Breast epithelium (tissue), 3 donors: ENCODE data around the gene PKD2L1.

Source experiments
- POLR2A ChIP-seq: fragments of 450-650 bp; IDR thresholded peaks from one replicate; pipeline ENCODE4 v1.6.1; 2016; ENCODE audit warnings: antibody characterized with exemption, mild to moderate bottlenecking, moderate library complexity
- TF ChIP-seq, protein P1 (sequence below), 3 donors: fragments of 450-650 bp; IDR thresholded peaks; one replicate each; pipeline ENCODE4 v1.5.1; 2016 to 2017; ENCODE audit warnings: antibody characterized with exemption in 3 of 3, mild to moderate bottlenecking in 3 of 3, moderate library complexity in 3 of 3

DNA sequence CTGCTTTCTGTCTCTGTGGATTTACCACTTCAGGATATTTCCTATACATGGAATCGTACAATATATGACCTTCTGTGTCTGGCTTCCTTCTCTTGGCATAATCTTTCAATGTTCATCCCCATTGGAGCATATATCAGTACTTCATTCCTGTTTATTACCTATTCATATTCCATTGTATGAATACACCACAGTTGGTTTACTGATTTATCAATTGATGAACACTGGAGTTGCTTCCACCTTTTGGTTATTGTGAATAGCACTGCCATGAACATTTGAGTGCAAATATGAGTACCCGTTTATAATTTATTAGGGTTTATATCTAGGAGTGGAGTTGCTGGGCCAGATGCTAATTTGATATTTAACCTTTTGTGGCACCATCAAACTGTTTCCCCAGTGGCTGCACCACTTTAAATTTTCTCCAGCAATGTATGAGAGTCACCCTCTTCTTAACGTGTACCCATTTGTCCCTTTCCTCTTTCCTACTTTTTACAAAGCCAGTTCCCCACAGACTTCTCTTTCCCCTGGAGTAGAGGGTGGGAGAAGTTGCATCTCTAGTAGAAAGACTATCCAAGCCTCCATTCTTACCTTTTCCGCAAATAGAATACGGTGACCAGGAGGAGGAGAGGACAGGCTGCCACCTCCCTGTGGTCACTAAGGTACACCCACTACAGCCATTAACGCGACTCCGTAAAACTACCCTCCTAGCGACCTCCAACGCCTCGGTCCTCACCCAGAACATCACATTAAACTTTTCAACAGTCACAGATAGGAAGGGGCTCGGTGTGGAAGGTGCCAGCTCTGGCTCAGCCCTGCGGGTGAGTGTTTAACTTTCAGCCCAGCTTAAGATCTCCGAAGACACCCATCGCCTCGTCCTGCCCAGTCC lies 42.6 kb upstream of the PKD2L1 start:
- TF ChIP-seq, protein P1, sequence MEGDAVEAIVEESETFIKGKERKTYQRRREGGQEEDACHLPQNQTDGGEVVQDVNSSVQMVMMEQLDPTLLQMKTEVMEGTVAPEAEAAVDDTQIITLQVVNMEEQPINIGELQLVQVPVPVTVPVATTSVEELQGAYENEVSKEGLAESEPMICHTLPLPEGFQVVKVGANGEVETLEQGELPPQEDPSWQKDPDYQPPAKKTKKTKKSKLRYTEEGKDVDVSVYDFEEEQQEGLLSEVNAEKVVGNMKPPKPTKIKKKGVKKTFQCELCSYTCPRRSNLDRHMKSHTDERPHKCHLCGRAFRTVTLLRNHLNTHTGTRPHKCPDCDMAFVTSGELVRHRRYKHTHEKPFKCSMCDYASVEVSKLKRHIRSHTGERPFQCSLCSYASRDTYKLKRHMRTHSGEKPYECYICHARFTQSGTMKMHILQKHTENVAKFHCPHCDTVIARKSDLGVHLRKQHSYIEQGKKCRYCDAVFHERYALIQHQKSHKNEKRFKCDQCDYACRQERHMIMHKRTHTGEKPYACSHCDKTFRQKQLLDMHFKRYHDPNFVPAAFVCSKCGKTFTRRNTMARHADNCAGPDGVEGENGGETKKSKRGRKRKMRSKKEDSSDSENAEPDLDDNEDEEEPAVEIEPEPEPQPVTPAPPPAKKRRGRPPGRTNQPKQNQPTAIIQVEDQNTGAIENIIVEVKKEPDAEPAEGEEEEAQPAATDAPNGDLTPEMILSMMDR (IDR thresholded peaks at IDR 0.05): no peak
- TF ChIP-seq POLR2A: no peak
